Astrocyte (in vitro differentiated cells and primary cell): ENCODE results near the gene TUFT1.

Experiments used
- CTCF ChIP-seq: IDR thresholded peaks from 2 replicates; pipeline ENCODE4 v1.5.1; 2011; ENCODE audit warnings: low read depth, mild to moderate bottlenecking, inconsistent platforms, low read length, moderate library complexity; ENCODE audit not compliant: insufficient read depth
- EZH2 ChIP-seq: IDR thresholded peaks from 2 replicates; pipeline ENCODE4 v1.6.1; 2012; ENCODE audit warnings: mild to moderate bottlenecking, low read length, inconsistent platforms; ENCODE audit not compliant: insufficient read depth

- TF ChIP-seq CTCF (no peak), EZH2 (no peak)
These were observed 35.9 kb upstream of the TUFT1 start for GRCh38 chr1:151504252-151504651.
